Measurements from ENCODE around the gene KCNQ1. TPM values are rescaled to one million over a fixed set of nuclear protein-coding genes. Genes with fewer than 3 reads are reported as not detected.

The KCNQ1 gene
- total and polyA plus RNA-seq, 9 of the 15 experiments (the other 6 are each of a cell fraction or from before 2014, with no cell fraction given): 0.44 TPM; not detected in 8

- FAIRE-seq (no peak), DNase-seq (ENCODE audit: extremely low read depth in 1 of 4, low spot score in 3 of 4) (no peak), ATAC-seq (no peak)
- H4K20me1 ChIP-seq (replicated peaks; ENCODE audit: control insufficient read depth, insufficient read depth, low read length): no peaks in the 10 kb centered on the region
- no peak overlapping the region for H3K27ac ChIP-seq (ENCODE audit: extremely low read depth, low read depth, low read length)
- no peaks in the 10 kb centered on the region for H3K36me3 ChIP-seq (ENCODE audit: control insufficient read depth, insufficient read depth, low read length)
- no peak overlapping the region for H3K4me3 ChIP-seq
- no peaks in the 10 kb centered on the region for H3K79me2 ChIP-seq (ENCODE audit: control insufficient read depth, insufficient read depth, low read length)
- BruUV-seq (replicated peaks): no TSS peak
- H2AFZ ChIP-seq (ENCODE audit: low read depth, low read length): no peak overlapping the region
- intact Hi-C loops (cut with micrococcal nuclease) (no loop called here), in situ Hi-C loops (cut with MboI) (no loop called here)
- H3K4me2 ChIP-seq (ENCODE audit: insufficient read depth, low read length): no peak overlapping the region
- H3K4me1 ChIP-seq (replicated peaks in 1 of 2; ENCODE audit: control insufficient read depth in 2 of 2, insufficient read depth in 2 of 2, low read length in 2 of 2): peaks cover 5 to 17% of the 10 kb centered on the region in 2 experiments; a peak in 4 of 5 replicates
- no peaks in the 10 kb centered on the region for H3K9me1 ChIP-seq (ENCODE audit: control insufficient read depth, insufficient read depth, low read length)
- 84% methylated on average over 16 of the region's 17 CpGs for WGBS (ENCODE audit: insufficient coverage, low coverage, missing lambda C conversion rate)
- H3K9ac ChIP-seq (ENCODE audit: insufficient read depth in 1 of 2, low read depth in 2 of 2, low read length in 2 of 2): no peak overlapping the region
- ChIA-PET CTCF (ENCODE audit: low intra/inter-chr PET ratio) (no interaction called here), POLR2A (no interaction called here)
- no peaks in the 10 kb centered on the region for H3K27me3 ChIP-seq (ENCODE audit: control insufficient read depth in 2 of 2, insufficient read depth in 2 of 2, low read length in 2 of 2)
- no peaks in the 10 kb centered on the region for H3K9me3 ChIP-seq (replicated peaks; ENCODE audit: control insufficient read depth, insufficient read depth, low read depth, low read length)
- TF ChIP-seq POLR2AphosphoS5 (IDR thresholded peaks at IDR 0.05; ENCODE audit: control insufficient read depth, insufficient read depth, low read depth, low read length) (no peak), KAT8 (IDR thresholded peaks at IDR 0.05; ENCODE audit: low read depth) (no peak), NRF1 (conservative IDR thresholded peaks at IDR 0.05 in 1 of 2, IDR thresholded peaks at IDR 0.05 in 1 of 2) (no peak), JUN (IDR thresholded peaks at IDR 0.05; ENCODE audit: borderline replicate concordance, low read depth, low read length) (no peak), JUN (CRISPR knock-in tag; IDR thresholded peaks at IDR 0.05; ENCODE audit: borderline replicate concordance) (no peak), STAT6 (CRISPR knock-in tag; IDR thresholded peaks at IDR 0.05) (no peak), KHSRP (IDR thresholded peaks at IDR 0.05) (no peak), ZNF444 (CRISPR knock-in tag; IDR thresholded peaks at IDR 0.05) (no peak), KLF6 (CRISPR knock-in tag; IDR thresholded peaks at IDR 0.05; ENCODE audit: borderline replicate concordance) (no peak), SMC3 (conservative IDR thresholded peaks at IDR 0.05; ENCODE audit: insufficient read depth, low read depth, low read length) (no peak), ZNF280B (CRISPR knock-in tag; IDR thresholded peaks at IDR 0.05) (no peak), FOXO4 (CRISPR knock-in tag; IDR thresholded peaks at IDR 0.05) (no peak), MBD1 (CRISPR knock-in tag; IDR thresholded peaks at IDR 0.05) (no peak)
These were observed 317.6 kb downstream of the KCNQ1 start for GRCh38 chr11:2762451-2762850.
